Iris pigment epithelial cell (primary cell): ENCODE results near the gene IL23A.
A peak's percentile ranks its signal among the peaks of the same experiment; 100 is the strongest.
"Not testable (repeated sequence)": the region's sequence is repeated elsewhere in the genome, so short reads cannot be mapped to it uniquely, and the experiment has no call there.

Source experiments
- DNase-seq: peaks from one replicate; pipeline ENCODE4 v3.0.0-alpha.2; 2011; ENCODE audit warnings: low read depth

IL23A gene

GRCh38 chr12:56326126-56326525 is 12.6 kb upstream of the IL23A start:
- DNase-seq, result no peak

GRCh38 chr12:56326533-56326932 is 12.2 kb upstream of the IL23A start:
- DNase-seq, result no peak

GRCh38 chr12:56330936-56331490 is 7.7 kb upstream of the IL23A start:
- DNase-seq, result no peak

- DNase-seq, result no peak
Measured at GRCh38 chr12:56332512-56333196, 6.0 kb upstream of the IL23A start.

GRCh38 chr12:56333197-56333678 is 5.4 kb upstream of the IL23A start:
- no peak for DNase-seq

GRCh38 chr12:56333679-56334489 is 4.8 kb upstream of the IL23A start, which contains the start of gene PAN2:
Gene PAN2, minus strand, starts transcription at chr12:56334000. Its CDS starts 906 bp downstream, at chr12:56333094.
- peak; percentile 99 for DNase-seq

GRCh38 chr12:56334490-56334793 is 4.2 kb upstream of the IL23A start:
- no peak for DNase-seq

GRCh38 chr12:56335527-56335926 is 3.2 kb upstream of the IL23A start:
- not testable (repeated sequence) for DNase-seq

- DNase-seq, result no peak
Measured at GRCh38 chr12:56336361-56337167, 2.1 kb upstream of the IL23A start.

- DNase-seq, result peak; percentile 18
Measured at GRCh38 chr12:56337753-56338251, 882 bp upstream of the IL23A start.

- no peak for DNase-seq
Measured at GRCh38 chr12:56339158-56339422, 406 bp downstream of the IL23A start.

GRCh38 chr12:56341616-56342015 is 2.9 kb downstream of the IL23A start:
- DNase-seq, result no peak

GRCh38 chr12:56342290-56342689 is 3.6 kb downstream of the IL23A start:
- not testable (repeated sequence) for DNase-seq

- DNase-seq, result peak; percentile 12
Measured at GRCh38 chr12:56346675-56347074, 8.0 kb downstream of the IL23A start.

- not testable (repeated sequence) for DNase-seq
Measured at GRCh38 chr12:56347255-56347654, 8.6 kb downstream of the IL23A start.

GRCh38 chr12:56348776-56349175 is 10.1 kb downstream of the IL23A start:
- DNase-seq, result no peak

GRCh38 chr12:56350662-56351061 is 12.0 kb downstream of the IL23A start:
- DNase-seq, result no peak

GRCh38 chr12:56351325-56351724 is 12.6 kb downstream of the IL23A start:
- no peak for DNase-seq

- DNase-seq, result peak; percentile 88
Measured at GRCh38 chr12:56358836-56359532, 20.3 kb downstream of the IL23A start.

- DNase-seq, result peak; percentile 100
Measured at GRCh38 chr12:56359851-56360767, 21.4 kb downstream of the IL23A start, which contains the start of gene STAT2. Gene STAT2, minus strand, starts transcription at chr12:56360107. Its CDS starts 3,536 bp downstream, at chr12:56356571.
